Measurements from ENCODE around the gene H1-8.

- no peak for TF ChIP-seq CTCF (conservative IDR thresholded peaks at IDR 0.05; ENCODE audit: low read depth, low read length)
- no peak for TF ChIP-seq EZH2phosphoT487 (IDR thresholded peaks at IDR 0.05; ENCODE audit: borderline replicate concordance, low read length)
- no peak for TF ChIP-seq EZH2 (IDR thresholded peaks at IDR 0.05; ENCODE audit: low read length, unreplicated experiment)
Measured at GRCh38 chr3:129502641-129503408, 40.1 kb upstream of the H1-8 start.

Measured in PC-3 (cell line).